Erythroblast (primary cell): ENCODE results near the gene MIXL1.

Experiments
- GATA1 ChIP-seq: IDR thresholded peaks from 2 replicates; pipeline ENCODE4 v1.6.1; 2011; ENCODE audit warnings: low read depth, mild to moderate bottlenecking, control low read depth, low read length, moderate library complexity
- POLR2A ChIP-seq: IDR thresholded peaks from 2 replicates; pipeline ENCODE4 v1.6.1; 2011; ENCODE audit warnings: mild to moderate bottlenecking, low read length

- no peak for TF ChIP-seq POLR2A
- TF ChIP-seq GATA1 = no peak
Measured at GRCh38 chr1:226215239-226215638, 8.2 kb upstream of the MIXL1 start.
